Liver (tissue), 3 donors: Measurements from ENCODE around the gene RNASE13.

Experiments used
- FOXA2 ChIP-seq: IDR thresholded peaks from 2 replicates; pipeline ENCODE4 v1.6.1; 2016; ENCODE audit warnings: antibody characterized with exemption
- GABPA ChIP-seq, 2 donors: IDR thresholded peaks in 1 of 2; conservative IDR thresholded peaks in 1 of 2; 2 replicates each; pipeline ENCODE4 v1.6.1; 2016; ENCODE audit warnings: antibody characterized with exemption in 2 of 2, mild to moderate bottlenecking in 1 of 2, moderate library complexity in 1 of 2
- JUND ChIP-seq, 2 donors: IDR thresholded peaks; 2 replicates each; pipeline ENCODE4 v1.6.1; 2016; ENCODE audit warnings: antibody characterized with exemption in 2 of 2
- RAD21 ChIP-seq, 2 donors: IDR thresholded peaks; 2 replicates each; pipeline ENCODE4 v1.6.1; 2016; ENCODE audit warnings: antibody characterized with exemption in 2 of 2, mild to moderate bottlenecking in 2 of 2
- RXRA ChIP-seq, 2 donors: IDR thresholded peaks; 2 replicates each; pipeline ENCODE4 v1.6.1; 2017 to 2018; ENCODE audit warnings: antibody characterized with exemption in 2 of 2, mild to moderate bottlenecking in 1 of 2
- TAF1 ChIP-seq: conservative IDR thresholded peaks from 2 replicates; pipeline ENCODE4 v1.6.1; 2016; ENCODE audit warnings: antibody characterized with exemption, mild to moderate bottlenecking
- YY1 ChIP-seq: IDR thresholded peaks from 2 replicates; pipeline ENCODE4 v1.6.1; 2016; ENCODE audit warnings: antibody characterized with exemption, mild to moderate bottlenecking
- ZBTB33 ChIP-seq: IDR thresholded peaks from 2 replicates; pipeline ENCODE4 v1.6.1; 2016; ENCODE audit warnings: antibody characterized with exemption
- TF ChIP-seq, protein P1 (sequence below): fragments of 150-350 bp; IDR thresholded peaks from 2 replicates; pipeline ENCODE4 v1.5.1; 2017; ENCODE audit warnings: improper control_type of control experiment, low read depth, low read length; ENCODE audit not compliant: missing input control
- donor health status: healthy.
- donor health status: healthy.

DNA sequence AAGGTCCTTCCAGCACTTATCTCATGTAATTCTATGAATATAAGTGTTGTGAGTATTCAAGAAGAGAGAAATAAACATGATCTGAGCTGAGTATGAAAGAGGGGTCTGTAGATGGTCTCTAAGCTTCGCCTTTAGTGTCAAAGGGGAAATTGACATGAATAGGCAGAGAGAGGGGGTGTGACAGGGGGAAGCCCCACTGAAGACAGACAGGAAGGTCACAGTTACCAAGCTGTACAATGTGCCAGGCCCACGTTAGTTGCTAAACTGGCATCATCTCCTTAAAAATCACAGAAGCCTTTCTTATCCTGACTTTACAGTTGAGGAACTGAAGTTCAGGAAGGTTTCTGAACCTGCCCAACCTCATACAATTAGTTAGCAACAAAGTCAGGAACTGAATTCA lies 43.1 kb upstream of the RNASE13 start:
- TF ChIP-seq TAF1 (no peak), RAD21 (IDR thresholded peaks at IDR 0.05) (no peak), GABPA (IDR thresholded peaks at IDR 0.05 in 1 of 2, conservative IDR thresholded peaks at IDR 0.05 in 1 of 2) (no peak), RXRA (IDR thresholded peaks at IDR 0.05) (no peak), FOXA2 (no peak), YY1 (no peak), ZBTB33 (no peak), JUND (IDR thresholded peaks at IDR 0.05) (no peak)
- TF ChIP-seq, protein P1, sequence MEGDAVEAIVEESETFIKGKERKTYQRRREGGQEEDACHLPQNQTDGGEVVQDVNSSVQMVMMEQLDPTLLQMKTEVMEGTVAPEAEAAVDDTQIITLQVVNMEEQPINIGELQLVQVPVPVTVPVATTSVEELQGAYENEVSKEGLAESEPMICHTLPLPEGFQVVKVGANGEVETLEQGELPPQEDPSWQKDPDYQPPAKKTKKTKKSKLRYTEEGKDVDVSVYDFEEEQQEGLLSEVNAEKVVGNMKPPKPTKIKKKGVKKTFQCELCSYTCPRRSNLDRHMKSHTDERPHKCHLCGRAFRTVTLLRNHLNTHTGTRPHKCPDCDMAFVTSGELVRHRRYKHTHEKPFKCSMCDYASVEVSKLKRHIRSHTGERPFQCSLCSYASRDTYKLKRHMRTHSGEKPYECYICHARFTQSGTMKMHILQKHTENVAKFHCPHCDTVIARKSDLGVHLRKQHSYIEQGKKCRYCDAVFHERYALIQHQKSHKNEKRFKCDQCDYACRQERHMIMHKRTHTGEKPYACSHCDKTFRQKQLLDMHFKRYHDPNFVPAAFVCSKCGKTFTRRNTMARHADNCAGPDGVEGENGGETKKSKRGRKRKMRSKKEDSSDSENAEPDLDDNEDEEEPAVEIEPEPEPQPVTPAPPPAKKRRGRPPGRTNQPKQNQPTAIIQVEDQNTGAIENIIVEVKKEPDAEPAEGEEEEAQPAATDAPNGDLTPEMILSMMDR, result no peak
